Measurements from ENCODE around the gene PRF1.
"Not testable (repeated sequence)": the region's sequence is repeated elsewhere in the genome, so short reads cannot be mapped to it uniquely, and the experiment has no call there.

Gene PRF1

DNA sequence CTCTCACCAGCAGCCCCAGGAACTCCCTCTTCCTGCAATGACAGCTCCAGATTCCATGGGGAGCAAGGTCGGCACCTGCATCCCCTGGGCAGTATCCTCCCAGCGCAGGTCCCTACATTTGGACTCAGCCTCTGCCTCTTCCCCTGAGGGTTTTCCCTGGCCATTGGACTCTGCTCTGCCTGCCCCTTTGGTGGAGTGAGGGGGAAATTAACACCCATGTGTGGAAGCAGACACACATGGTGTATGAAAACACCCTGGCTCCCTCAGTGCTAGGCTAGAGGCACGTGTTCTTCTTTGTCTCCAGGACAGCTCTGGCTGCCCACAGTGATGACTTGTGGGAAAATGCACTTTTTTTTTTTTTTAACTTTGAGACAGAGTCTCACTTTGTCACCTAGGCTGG, 8.4 kb downstream of the PRF1 start:
- DNase-seq (ENCODE audit: low read depth, low spot score): no peak

DNA sequence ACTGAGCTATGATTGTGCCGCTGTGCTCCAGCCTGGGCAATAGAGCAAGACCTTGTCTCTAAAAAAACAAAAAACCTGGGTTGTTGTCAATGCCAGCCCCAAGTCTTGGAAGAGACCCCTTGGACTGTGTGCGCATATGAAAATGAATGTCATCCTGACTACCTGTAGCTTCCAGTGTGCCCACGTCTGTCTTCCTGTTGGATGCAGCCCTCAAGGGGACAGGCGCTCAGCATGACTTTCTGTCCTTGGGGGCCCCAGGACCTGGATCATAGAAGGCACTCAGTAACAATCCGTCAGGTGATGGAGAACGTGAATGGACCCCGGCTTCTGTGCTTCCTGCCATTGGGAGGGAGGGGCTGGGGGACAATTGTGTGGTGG, 9.0 kb downstream of the PRF1 start:
- no peak for DNase-seq (ENCODE audit: low read depth, low spot score)

DNA sequence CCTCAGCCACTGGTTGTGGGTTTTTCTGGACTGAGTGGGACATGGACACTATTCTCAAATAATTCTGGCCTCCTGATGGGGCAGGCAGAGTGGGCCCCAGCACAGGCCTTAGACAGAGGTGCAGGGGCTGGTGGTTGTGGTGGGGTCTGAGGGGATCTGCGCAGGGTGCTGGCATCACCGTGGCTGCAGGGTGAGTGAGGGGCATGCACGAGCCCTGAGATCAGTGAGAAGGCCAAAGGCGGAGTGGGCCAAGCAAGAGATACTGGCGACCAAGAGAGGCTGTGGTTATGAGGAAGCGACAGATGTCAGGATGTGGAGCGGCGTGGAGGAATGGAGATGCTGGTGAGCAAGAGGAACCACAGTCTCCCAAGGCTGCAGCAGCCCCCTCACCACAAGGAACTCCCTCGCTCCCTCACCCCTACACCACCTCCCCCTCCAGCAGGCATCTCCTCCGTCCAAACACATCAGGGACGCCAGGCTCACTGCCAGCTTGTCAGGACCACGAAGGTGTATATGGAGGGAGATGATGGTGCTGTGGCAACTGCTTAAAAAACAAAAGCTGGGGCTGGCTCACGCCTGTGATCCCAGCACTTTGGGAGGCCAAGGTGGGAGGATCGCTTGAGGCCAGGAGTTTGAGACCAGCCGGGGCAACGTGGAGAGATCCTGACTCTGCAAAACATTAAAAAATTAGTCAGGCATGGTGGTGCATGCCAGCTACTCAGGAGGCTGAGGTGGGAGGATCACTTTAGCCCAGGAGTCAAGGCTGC, 9.6 kb downstream of the PRF1 start:
- DNase-seq (ENCODE audit: low read depth, low spot score): no peak

DNA sequence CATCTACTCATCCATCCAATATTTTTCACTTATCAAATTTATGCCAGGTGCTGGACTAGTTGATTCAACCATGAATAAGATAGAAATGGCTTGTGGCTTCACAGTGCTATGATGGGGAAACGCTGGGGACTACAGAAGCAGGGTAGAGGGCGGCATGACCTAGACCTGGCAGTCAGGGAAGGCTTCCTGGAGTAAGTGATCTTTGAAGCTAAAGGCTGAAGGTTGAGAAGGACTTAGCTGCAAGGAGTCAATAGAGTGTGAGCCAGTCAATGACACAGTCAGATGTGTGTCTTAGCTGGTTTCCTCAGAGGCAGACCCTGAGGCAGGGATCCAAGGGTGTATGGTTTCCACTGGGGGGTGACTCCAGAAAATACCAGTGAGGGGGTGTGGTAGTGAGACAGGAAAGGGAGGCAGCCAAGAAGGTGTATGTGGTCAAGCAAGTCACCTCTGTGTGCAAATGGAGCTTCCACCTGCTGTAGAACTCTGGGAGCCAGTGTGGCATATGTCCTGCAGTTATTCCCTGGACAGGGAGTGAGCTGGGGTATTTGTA, 10.3 kb downstream of the PRF1 start:
- no peak for DNase-seq (ENCODE audit: low read depth, low spot score)

DNA sequence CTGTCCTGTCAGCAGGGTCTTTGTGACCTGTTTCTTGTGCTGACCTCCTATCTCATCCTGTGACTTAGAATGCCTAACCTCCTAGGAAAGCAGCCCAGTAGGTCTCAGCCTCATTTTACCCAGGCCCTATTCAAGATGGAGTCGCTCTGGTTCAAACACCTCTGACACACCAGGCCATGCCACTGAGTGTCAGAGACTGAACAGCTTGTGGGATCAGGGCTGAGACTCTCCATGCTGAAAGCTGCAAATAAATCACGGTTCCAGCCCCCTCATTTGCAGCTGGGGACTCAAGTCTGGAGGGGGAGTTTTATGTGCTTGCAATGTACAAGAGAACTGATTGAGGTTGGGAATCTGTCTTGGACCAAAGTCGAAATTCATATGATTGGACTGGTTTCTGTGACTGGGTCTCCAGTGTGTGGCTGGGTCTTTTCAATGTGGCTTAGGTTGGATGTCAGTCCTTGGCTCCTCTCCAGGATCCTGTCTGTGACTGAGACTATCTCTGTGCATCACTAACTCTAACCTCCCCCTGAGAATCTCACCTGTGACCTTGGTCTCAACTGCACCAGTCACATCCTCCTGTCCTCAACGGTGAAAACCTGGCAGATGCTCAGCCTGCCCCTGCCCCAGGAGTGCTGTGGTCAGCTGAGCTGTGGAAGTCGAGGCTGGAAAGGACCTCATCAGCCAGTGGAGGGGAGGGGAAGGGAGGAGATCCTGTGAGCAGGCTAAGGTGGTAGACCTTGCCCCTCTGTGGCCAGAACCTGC, 11.7 kb downstream of the PRF1 start:
- no peak for DNase-seq (ENCODE audit: low read depth, low spot score)

DNA sequence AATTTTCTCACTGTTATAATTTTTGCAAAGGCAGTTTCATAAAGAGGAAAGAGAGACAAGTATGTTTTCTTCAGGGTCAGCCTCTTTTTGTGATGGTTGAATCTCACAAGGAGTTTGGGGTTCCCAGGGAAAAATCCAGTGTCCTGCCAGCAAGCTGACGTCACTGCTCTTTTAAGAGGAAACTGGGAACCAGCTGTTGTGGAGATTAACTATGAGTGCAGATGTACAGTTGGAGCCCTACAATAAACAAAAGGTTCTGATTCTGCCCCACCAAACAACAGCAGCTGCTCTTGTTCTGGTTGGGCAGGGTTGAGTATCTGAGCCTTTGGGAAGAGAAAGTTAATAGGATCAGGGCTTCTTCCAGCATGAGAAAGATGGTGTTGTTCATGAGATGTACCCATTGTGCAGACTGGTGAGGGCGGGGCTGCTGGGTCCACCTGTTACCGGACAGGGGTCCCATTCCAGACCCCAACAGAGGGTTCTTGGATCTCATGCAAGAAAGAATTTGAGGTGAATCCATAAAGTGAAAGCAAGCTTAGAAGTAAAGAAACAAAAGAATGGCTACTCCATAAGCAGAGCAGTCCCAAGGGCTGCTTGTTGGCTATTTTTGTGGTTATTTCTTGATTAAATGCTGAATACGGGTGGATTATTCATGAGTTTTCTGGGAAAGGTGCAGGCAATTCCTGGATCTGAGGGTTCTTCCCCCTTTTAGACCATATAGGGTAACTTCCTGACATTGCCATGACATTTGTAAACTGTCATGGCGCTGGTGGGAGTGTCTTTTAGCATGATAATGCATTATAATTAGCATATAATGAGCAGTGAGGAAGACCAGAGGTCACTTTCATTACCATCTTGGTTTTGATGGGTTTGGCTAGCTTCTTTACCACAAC, 12.5 kb downstream of the PRF1 start:
- DNase-seq (ENCODE audit: low read depth, low spot score): peak; percentile 30

DNA sequence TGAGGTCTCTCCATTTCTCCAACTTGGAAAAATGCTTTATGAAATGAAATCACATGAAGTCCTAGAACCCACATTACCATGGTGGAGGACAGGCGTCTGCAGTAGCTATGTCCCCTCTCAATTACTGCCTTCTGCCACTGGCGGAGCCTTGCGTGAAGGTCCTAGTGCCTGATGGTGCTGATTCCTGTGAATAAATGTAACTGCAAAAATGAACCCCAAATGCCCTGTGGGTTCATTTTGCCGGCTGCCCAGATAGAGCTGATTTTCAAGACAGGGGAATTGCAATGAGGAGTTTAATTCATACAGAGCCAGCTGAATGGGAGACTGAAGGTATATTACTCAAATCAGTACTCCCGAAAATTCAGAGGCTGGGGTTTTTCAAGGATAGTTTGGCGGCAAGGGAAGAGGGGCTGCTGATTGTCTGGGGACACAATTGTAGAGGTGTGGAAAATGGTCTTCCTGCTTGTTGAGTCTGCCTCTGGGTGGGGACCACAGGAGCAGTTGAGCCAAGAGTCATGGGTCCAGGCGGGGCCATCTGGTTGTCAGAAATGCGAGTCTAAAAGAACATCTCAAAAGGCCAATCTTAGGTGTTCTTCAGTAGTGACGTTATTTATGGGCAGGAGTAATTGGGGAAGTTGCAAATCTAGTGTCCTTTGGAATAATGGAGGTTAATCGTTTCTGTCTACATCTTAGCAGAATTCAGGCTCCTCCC, 13.5 kb downstream of the PRF1 start:
- DNase-seq (ENCODE audit: low read depth, low spot score): no peak

DNA sequence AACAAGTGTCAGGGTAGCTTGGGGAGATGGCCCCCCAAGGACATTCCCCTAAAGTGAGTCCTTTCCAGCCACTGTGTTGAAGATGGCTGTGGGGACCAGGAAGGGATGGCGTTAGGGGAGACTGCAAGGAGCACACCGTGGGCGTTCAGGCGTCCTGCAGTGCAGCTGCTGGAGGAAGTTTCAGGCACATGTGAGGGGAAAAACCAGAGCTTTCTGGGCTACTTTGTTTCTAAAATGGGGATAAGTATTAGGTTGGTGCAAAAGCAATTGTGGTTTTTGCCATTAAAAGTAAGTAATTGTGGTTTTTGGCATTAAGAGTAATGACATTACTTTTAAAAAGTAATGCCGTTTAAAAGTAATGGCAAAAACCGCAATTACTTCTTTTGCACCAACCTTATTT, 14.3 kb downstream of the PRF1 start:
- no peak for DNase-seq (ENCODE audit: low read depth, low spot score)

DNA sequence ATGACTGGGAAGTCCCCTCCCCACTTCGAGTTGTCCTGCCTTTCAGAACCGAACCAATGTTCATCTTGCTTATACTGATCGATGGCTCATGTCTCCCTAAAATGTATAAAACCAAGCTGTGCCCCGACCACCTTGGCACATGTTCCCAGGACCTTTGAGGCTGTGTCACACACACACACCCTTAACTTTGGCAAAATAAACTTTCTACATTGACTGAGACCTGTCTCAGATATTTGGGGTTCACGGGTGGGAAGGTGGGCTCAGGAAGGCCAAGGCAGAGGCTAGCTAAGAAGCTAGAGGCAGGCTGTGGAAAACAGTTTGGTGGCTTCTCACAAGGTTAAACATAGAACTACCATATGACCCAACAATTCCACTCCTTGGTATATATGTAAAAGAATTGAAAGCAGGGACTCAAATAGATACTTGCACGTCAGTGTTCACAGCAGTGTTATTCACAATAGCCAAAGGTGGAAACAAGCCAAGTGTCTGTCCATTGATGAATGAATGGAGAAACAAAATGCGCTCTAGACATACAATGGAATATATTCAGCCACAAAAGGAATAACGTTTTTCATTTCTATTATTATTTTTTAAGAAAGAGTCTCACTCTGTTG, 15.4 kb downstream of the PRF1 start:
- no peak for DNase-seq (ENCODE audit: low read depth, low spot score)

DNA sequence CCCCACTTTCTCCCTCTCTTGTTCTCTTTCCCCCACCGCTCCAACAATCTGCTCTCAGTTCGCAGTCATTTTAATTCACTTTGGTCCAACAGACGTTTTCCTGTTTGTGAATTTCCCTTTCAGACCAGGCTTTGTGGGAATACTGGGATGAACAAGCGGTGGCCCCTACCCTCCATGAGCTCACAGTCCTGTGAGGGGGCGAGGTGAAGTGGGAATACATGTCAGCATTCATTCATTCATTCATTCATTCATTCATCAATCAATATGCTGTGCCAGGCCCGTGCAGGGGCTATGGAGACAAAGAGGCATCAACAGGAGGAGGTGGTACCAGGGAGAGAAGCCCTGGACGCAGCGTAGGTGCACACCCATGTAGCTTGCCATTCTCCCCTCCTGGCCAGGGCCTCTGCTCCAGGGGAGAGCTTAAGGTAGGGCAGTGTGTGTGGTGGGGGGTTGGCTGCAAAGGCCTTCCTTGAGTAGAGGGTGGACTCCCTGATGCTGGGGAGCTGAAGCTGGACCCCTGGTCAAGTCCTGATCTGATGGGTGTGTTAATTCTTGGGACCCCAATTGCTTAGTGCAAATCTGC, 16.1 kb downstream of the PRF1 start:
- no peak for DNase-seq (ENCODE audit: low read depth, low spot score)

DNA sequence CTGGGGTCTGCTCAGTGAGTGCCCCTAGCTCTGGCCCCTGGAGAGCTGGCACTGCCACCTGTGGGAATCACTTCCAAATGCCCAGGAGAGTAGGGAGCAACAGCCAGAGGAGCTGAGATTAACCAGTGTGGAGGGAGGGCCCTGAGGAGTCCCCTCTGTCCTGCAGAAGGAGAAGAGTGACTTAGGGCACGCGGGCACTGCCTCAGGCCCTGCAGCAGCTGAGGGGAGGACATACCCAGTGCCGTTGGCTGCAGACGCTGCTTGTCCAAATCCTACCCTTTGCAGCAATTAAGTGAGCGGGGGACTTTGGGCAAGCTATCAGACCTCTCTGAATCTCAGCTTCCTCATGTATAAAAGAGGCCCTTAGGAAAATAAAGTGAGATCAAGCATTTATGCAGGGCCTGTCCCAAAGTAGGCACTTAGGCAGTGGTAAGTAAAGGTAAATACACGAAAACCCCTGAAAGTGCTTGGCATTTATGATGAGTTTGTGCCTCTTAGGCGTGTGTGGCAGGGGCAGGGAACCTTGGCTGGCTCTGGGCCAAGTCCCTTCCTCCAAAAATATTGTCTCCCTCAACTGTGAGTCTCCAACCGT, 16.9 kb downstream of the PRF1 start:
- no peak for DNase-seq (ENCODE audit: low read depth, low spot score)

DNA sequence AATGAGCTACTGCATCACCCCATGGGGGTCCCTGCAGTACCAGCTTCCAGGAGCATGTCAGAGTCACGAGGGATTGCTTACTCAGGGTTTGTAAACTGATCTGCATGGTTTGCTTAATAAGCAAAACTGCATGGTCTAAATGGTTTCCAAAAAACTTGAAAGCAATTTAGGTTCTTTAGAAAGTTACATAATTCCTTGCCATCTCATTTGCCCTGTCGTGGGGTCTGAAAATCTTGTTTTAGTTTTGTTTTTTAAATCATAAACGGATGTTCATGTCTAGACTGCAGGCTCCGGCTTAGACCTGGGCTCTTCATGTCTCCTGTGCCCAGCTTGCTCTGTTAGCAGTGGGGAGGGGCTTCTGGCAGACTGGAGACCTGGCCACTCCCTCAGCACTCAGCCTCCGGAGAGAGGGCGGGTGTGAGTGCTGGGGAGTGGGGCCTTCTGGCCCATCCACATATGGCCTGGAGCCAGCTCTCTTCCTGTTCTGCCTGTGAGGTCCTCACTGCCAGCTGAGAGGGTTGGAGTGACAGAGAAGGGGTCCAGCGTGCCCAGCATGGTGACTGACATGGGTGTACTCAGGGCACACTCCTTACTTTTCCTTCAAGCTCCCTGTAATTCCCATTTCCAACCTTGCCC, 17.5 kb downstream of the PRF1 start:
- peak; percentile 52 for DNase-seq (ENCODE audit: low read depth, low spot score)

DNA sequence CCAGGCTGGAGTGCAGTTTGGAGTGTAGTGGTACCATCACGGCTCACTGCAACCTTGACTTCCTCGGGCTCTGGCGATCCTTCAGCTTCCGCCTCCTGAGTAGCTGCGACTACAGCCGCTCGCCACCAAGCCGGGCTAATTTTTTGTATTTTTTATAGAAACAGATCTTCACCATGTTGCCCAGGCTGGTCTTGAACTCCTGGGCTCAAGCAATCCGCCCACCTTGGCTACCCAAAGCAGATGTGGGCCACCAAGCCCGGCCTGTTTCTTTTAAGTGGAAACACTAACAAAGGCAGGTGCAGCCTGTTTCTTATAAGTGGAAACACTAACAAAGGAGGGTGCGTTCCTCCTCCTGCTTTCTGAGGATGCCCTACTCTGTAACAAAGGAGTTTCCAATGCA, 18.2 kb downstream of the PRF1 start:
- no peak for DNase-seq (ENCODE audit: low read depth, low spot score)

DNA sequence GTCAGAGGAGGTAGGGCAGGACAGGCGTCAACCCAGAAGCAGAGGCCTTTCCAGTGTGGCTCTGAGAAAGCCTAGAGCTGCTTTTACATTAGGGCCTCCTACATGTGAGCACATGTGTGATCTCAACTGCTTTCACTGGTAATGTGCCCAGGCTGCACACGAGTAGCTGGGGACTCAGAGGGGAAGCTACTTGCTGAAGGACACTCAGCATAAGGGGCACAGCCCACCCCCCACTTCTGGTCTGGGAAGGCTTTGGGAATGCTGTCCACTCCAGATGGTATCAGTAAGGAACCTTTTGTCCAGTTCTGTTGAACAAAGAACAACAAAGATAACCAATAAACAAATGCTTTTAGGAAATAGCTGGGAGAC, 18.9 kb downstream of the PRF1 start:
- DNase-seq (ENCODE audit: low read depth, low spot score): no peak

DNA sequence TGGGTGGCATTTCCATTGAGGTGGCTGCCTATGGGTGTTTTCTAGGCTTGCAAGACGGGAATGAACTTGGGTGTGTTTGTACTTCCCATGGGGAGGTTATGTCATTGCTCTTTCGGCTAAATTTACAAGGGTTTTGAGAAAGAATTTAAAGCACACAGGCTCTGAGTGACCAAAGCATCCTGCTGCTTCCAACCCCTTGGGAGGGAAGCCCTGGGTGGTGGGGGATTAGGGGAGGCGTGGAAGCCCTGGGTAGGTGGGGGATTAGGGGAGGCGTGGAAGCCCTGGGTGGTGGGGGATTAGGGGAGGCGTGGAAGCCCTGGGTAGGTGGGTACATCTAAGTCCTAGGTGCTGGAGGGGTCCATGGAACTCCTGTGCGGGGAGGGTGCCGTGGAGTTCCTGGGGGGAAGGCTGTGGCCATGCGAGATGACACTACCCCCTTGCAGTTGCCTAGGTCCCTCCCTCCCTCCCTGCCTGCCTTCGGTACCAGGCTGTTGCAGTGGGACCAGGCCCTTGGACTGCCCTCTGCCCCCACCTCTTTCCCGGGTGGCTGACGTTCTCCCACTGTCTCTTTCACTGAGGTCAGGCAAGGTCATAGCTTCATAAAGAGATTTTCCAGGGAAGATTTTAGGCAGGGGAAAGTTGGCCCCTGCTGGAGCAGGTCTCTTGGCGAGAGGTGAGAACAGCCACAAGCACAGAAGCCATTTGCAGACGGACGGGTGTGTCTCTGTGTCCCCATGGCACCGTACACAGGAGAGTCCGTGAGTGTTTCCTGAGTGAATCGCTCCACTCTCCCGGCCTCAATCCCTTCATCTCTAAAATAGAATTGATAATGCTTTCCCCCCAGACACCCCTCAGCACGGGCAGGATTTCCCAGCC, 19.5 kb downstream of the PRF1 start:
- no peak for DNase-seq (ENCODE audit: low read depth, low spot score)

DNA sequence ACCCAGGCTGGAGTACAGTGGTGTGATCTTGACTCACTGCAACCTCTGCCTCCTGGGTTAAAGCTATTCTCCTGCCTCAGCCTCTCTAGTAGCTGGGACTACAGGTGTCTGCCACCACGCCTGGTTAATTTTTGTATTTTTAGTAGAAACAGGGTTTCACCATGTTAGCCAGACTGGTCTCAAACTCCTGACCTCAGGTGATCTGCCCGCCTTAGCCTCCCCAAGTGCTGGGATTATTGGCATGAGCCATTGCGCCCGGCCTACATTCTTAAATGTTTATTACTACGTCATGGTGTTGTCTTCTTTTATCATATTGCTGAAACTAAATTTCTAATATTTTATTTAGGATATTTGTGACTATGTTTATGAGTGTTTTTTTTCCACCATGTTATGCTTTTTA, 21.4 kb downstream of the PRF1 start:
- DNase-seq (ENCODE audit: low read depth, low spot score): not testable (repeated sequence)

DNA sequence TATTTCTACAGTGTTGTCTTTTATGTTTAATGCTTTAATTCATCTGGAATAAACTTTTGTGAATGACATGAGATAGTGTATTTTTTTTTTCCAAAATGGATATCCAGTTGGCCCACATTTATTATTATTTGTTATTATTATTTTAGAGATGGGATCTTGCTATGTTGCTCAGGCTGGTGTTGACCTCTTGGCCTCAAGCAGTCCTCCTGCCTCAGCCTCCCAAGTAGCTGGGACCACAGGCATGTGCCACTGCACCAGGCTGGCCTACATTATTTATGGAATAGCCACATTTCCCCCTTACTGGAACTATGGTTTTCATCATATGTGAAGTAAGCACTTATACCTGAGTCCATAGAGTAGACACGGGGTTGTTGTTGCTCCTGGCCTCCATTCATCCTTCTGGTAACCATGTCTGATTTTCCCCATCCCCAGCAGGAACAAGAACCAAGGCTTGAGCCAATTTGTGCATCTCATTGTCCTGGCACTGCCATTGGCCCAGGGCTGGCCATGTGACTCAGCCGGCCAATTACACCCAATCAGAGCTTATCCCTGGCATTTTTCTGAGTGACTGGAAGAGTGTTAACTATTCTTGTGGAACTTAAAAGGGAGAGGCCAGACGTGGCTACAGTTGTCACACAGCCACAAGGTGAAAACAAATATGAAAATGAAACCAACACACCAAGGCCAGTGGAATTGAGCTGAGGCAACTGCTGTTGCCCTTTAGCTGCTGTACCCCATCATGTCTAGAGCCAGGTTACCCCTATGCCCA, 23.1 kb downstream of the PRF1 start:
- no peak for DNase-seq (ENCODE audit: low read depth, low spot score)

DNA sequence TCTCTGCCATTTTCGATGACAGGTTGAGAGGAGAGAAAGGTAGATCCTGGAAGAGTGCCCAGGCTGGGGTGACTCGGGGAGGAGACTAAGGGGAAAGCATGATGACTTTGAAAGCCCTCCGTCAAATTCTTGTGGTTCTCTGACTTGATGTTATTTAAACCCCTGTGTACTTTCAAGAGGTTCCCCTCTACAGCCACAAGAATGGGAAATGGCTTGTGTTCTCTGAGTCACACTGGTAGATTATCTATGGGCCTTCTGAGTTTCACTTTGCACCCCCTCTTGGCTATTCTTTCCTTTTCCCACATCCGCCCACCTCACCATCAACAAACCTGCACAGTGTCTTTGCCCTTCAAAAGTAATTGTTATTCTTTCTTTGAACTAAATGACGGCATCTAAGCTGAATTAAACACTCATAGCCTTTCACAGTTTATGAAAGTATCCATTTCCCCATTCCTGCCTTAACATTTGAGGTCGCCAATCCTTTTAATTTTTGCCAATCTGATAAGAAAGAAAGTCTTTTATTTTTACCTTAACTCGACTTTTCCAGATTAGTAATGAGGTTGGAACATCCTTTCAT, 24.1 kb downstream of the PRF1 start:
- DNase-seq (ENCODE audit: low read depth, low spot score): no peak

Data from brain pericyte (primary cell).